Measurements from ENCODE around the gene ESAM. TPM values are rescaled to one million over a fixed set of nuclear protein-coding genes. Genes with fewer than 3 reads are reported as not detected.

The ESAM gene, protein sequence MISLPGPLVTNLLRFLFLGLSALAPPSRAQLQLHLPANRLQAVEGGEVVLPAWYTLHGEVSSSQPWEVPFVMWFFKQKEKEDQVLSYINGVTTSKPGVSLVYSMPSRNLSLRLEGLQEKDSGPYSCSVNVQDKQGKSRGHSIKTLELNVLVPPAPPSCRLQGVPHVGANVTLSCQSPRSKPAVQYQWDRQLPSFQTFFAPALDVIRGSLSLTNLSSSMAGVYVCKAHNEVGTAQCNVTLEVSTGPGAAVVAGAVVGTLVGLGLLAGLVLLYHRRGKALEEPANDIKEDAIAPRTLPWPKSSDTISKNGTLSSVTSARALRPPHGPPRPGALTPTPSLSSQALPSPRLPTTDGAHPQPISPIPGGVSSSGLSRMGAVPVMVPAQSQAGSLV
- total RNA-seq (100 to 1,000 TPM in 1 of 2 donors, 10 to 100 TPM in 1; 95.1 to 182 TPM), polyA plus RNA-seq (100 to 1,000 TPM in 1 of 2 donors, 10 to 100 TPM in 1; 33.2 to 110 TPM)
- long read RNA-seq, donor 1, transcript ESAM-201 (7 exons, 1,826 nt) = major isoform, 565 of 907 reads
- long read RNA-seq, donor 1, transcript ESAM-205 (4 exons, 2,336 nt) = minor isoform, 17 of 907 reads
- long read RNA-seq, donor 1, transcript ESAM-202 (7 exons, 1,833 nt) = minor isoform, 119 of 907 reads
- long read RNA-seq, donor 1, partial matches to known transcripts = 60 of 907 reads
- long read RNA-seq, donor 1, other reads (novel, unspliced or antisense) = 142 of 907 reads
- long read RNA-seq, donor 2, transcript ESAM-201 (7 exons, 1,826 nt) = major isoform, 40 of 110 reads
- long read RNA-seq, donor 2, transcript ESAM-202 (7 exons, 1,833 nt) = minor isoform, 9 of 110 reads
- long read RNA-seq, donor 2, partial matches to known transcripts = 16 of 110 reads
- long read RNA-seq, donor 2, other reads (novel, unspliced or antisense) = 38 of 110 reads

DNA sequence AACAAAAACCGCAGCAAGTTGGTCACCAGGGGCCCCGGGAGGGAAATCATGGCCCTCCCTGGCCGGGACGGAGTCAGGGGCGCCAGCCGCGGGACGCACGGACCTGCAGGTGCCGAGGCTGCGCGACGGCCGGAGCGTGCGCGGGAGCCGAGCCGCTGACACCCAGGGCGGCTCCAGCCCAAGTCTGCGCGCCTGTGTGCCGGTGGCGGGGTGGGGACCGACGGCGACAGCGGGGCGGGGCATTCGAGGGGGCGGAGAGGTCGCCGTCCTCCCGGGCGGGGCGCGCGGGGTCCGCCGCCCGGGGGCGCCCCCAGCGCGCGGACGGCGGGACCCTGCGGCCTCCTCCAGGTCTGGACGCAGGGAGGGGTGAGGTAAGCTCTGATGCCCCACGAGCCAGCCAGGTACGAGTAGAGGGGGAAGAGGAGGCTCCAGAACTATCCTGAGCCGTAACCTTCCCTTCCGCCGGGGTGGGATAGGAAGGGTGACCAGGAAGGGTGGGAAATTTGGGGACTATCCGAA lies at the start of gene ESAM:
TSS of gene ESAM (minus strand) at position 186 of the 519 bp plus-strand sequence. CDS start at position 50, 136 bp downstream.
- Histone ChIP-seq H3K27me3 (ENCODE audit: control insufficient read depth in 1 of 2, insufficient read depth in 2 of 2, low read length in 1 of 2) (no peaks in the 10 kb centered on the region), H3K27ac (ENCODE audit: low read depth in 1 of 2, low read length in 2 of 2) (peak within 1 kb of the TSS; percentile 32 to 34), H3K4me3 (ENCODE audit: low read length in 2 of 2) (peak within 1 kb of the TSS; percentile 57 to 68), H3K4me1 (ENCODE audit: control insufficient read depth in 1 of 2, insufficient read depth in 2 of 2, low read length in 2 of 2) (no peaks in the 10 kb centered on the region), H3K36me3 (ENCODE audit: control insufficient read depth in 1 of 2, insufficient read depth in 2 of 2, low read length in 1 of 2) (peaks cover 0 to 5% of the 10 kb centered on the region in 2 donors), H3K9me3 (ENCODE audit: control insufficient read depth, low read length) (no peaks in the 10 kb centered on the region)
- 1% methylated on average over 53 to 55 of the region's 55 CpGs for whole genome bisulfite sequencing, 2 donors
- DNase-seq = peak; percentile 75 to 92
- peak; percentile 74 for ATAC-seq (ENCODE audit: low FRiP score)
- intact Hi-C loops (cut with DNase I) = loop anchor here (2.0 to 10.0 kb wide), 5 partner anchors 35 to 93 kb away; partner anchors contain the start of gene MSANTD2 (in 1 of the 2)

GRCh38 chr11:124811399-124812125 lies 49.5 kb upstream of the ESAM start:
- intact Hi-C loops (cut with DNase I) = no loop called here
- DNase-seq (no peak), ATAC-seq (ENCODE audit: low FRiP score) (no peak)
- peaks cover 0 to 1% of the 10 kb centered on the region in 2 donors for H3K27me3 ChIP-seq (ENCODE audit: control insufficient read depth in 1 of 2, insufficient read depth in 2 of 2, low read length in 1 of 2)
- no peaks in the 10 kb centered on the region for H3K4me1 ChIP-seq (ENCODE audit: control insufficient read depth in 1 of 2, insufficient read depth in 2 of 2, low read length in 2 of 2)
- no peaks in the 10 kb centered on the region for H3K9me3 ChIP-seq (ENCODE audit: control insufficient read depth, low read length)
- H3K27ac ChIP-seq (ENCODE audit: low read depth in 1 of 2, low read length in 2 of 2) = no peak overlapping the region
- no peaks in the 10 kb centered on the region for H3K36me3 ChIP-seq (ENCODE audit: control insufficient read depth in 1 of 2, insufficient read depth in 2 of 2, low read length in 1 of 2)
- 82 to 83% methylated on average over 10 of the region's 10 CpGs for WGBS, 2 donors
- H3K4me3 ChIP-seq (ENCODE audit: low read length in 2 of 2) = no peak overlapping the region

DNA sequence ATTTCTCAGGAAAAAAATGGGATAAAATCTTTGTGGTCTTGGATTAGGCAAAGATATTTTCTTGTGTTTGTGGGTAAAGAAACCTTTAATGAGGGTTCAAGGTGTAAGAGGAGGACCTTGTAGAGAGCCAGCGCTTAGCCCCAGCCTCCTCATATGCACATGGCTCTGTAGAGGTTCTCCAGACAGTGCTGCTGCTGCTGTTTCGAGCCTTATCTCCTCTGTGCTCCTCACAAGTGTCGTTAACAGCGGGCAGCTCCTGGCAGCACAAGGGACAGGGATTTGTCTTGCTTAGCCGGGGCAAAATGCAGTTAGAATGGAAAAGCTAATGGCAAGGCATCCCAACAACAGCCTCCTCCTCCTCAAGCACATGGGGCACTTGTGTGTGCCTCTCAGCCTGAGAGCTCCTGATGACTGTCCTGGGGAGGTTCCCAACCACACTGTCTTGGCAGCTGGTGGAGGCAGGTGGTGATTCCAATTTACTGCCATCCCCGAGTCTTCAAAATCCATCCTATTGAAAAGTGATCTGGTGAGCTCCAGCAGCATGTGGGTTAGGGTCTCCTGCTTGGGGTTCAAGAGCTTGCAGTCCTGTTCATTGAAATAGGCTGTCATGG lies 45.7 kb upstream of the ESAM start:
- intact Hi-C loops (cut with DNase I) = no loop called here
- Histone ChIP-seq H3K36me3 (ENCODE audit: control insufficient read depth in 1 of 2, insufficient read depth in 2 of 2, low read length in 1 of 2) (no peaks in the 10 kb centered on the region), H3K9me3 (ENCODE audit: control insufficient read depth, low read length) (no peaks in the 10 kb centered on the region), H3K4me1 (ENCODE audit: control insufficient read depth in 1 of 2, insufficient read depth in 2 of 2, low read length in 2 of 2) (no peaks in the 10 kb centered on the region), H3K4me3 (ENCODE audit: low read length in 2 of 2) (no peak overlapping the region), H3K27ac (ENCODE audit: low read depth in 1 of 2, low read length in 2 of 2) (no peak overlapping the region), H3K27me3 (ENCODE audit: control insufficient read depth in 1 of 2, insufficient read depth in 2 of 2, low read length in 1 of 2) (peaks cover 0 to 1% of the 10 kb centered on the region in 2 donors)
- ATAC-seq (ENCODE audit: low FRiP score) (no peak), DNase-seq (no peak)
- 87% methylated on average over 6 of the region's 6 CpGs for WGBS, 2 donors

DNA sequence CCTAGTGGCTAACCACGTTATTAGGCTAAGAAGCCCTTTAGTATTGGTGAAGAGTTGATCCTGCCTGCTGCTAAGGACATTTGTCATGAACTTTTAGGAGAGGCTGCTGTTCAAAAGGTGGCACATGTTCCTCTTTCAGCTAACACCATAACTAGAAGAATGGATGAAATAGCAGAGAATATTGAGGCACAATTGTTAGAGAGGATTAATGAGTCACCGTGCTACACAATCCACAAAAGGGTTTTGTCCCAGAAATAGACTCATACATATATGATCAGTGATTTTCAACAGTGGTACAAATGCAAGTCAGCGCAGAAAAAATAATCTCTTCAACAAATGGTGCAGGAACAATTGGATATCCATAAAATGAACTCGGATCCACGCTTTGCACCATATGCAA lies 45.1 kb upstream of the ESAM start:
- 95 to 96% methylated on average over 5 of the region's 5 CpGs for WGBS, 2 donors
- Histone ChIP-seq H3K9me3 (ENCODE audit: control insufficient read depth, low read length) (no peaks in the 10 kb centered on the region), H3K27ac (ENCODE audit: low read depth in 1 of 2, low read length in 2 of 2) (no peak overlapping the region), H3K36me3 (ENCODE audit: control insufficient read depth in 1 of 2, insufficient read depth in 2 of 2, low read length in 1 of 2) (no peaks in the 10 kb centered on the region), H3K4me3 (ENCODE audit: low read length in 2 of 2) (no peak overlapping the region), H3K27me3 (ENCODE audit: control insufficient read depth in 1 of 2, insufficient read depth in 2 of 2, low read length in 1 of 2) (peaks cover 0 to 1% of the 10 kb centered on the region in 2 donors), H3K4me1 (ENCODE audit: control insufficient read depth in 1 of 2, insufficient read depth in 2 of 2, low read length in 2 of 2) (no peaks in the 10 kb centered on the region)
- DNase-seq (no peak), ATAC-seq (ENCODE audit: low FRiP score) (no peak)
- intact Hi-C loops (cut with DNase I) = no loop called here

- no peaks in the 10 kb centered on the region for H3K9me3 ChIP-seq (ENCODE audit: control insufficient read depth, low read length)
- DNase-seq (no peak), ATAC-seq (ENCODE audit: low FRiP score) (no peak)
- 85 to 88% methylated on average over 3 of the region's 3 CpGs for WGBS, 2 donors
- intact Hi-C loops (cut with DNase I) = loop anchor here (5.0 kb wide), 1 partner anchor 32 kb away; no protein-coding TSS in a partner anchor
- H3K27me3 ChIP-seq (ENCODE audit: control insufficient read depth in 1 of 2, insufficient read depth in 2 of 2, low read length in 1 of 2) = no peaks in the 10 kb centered on the region
- H3K4me3 ChIP-seq (ENCODE audit: low read length in 2 of 2) = no peak overlapping the region
- H3K4me1 ChIP-seq (ENCODE audit: control insufficient read depth in 1 of 2, insufficient read depth in 2 of 2, low read length in 2 of 2) = peaks cover 0 to 1% of the 10 kb centered on the region in 2 donors
- no peak overlapping the region for H3K27ac ChIP-seq (ENCODE audit: low read depth in 1 of 2, low read length in 2 of 2)
- H3K36me3 ChIP-seq (ENCODE audit: control insufficient read depth in 1 of 2, insufficient read depth in 2 of 2, low read length in 1 of 2) = no peaks in the 10 kb centered on the region
Observed at GRCh38 chr11:124804884-124805283, 42.8 kb upstream of the ESAM start.

DNA sequence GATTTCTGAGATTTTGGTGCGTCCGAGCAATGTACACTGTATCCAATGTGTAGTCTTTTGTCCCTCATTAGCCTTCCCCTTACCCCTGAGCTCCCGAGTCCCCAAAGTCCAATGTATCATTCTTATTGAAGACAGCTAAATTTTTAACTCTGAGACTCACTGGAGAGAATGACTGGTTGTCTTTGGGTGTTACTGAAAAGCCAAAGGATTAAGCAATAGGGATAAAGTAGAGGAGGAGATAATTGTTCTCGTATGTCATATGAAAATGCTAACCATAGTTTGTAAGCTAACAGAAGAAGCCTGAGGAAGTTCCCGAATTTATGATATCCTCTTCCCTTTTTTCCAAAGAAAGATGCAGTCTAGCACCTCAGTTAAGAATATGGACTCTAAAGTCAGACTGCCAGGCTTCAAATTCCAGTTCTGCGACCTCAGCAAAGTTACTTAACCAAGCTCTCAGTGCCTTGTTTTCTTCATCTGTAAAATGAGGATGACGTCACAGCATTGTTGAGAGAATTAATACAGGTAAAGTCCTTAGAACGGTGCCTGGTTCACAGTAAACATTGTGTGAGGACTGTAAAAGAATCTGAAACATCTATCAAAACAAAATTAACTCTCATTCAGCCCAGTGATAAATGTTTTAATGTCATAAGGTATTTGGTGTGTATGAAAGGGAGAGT lies 39.7 kb upstream of the ESAM start:
- Histone ChIP-seq H3K27ac (ENCODE audit: low read depth in 1 of 2, low read length in 2 of 2) (no peak overlapping the region), H3K27me3 (ENCODE audit: control insufficient read depth in 1 of 2, insufficient read depth in 2 of 2, low read length in 1 of 2) (no peaks in the 10 kb centered on the region), H3K9me3 (ENCODE audit: control insufficient read depth, low read length) (no peaks in the 10 kb centered on the region), H3K4me1 (ENCODE audit: control insufficient read depth in 1 of 2, insufficient read depth in 2 of 2, low read length in 2 of 2) (peaks cover 1 to 6% of the 10 kb centered on the region in 2 donors), H3K36me3 (ENCODE audit: control insufficient read depth in 1 of 2, insufficient read depth in 2 of 2, low read length in 1 of 2) (no peaks in the 10 kb centered on the region), H3K4me3 (ENCODE audit: low read length in 2 of 2) (no peak overlapping the region)
- ATAC-seq (ENCODE audit: low FRiP score) (no peak), DNase-seq (no peak)
- intact Hi-C loops (cut with DNase I) = loop anchor here (2.0 to 5.0 kb wide), 2 partner anchors 36 to 39 kb away; partner anchors contain the start of gene ESAM (in 1 of the 2)
- 70 to 74% methylated on average over 8 of the region's 8 CpGs for WGBS, 2 donors

- H3K27ac ChIP-seq (ENCODE audit: low read depth in 1 of 2, low read length in 2 of 2) = peak overlapping the region; percentile 52 to 77
- peak; percentile 59 for ATAC-seq (ENCODE audit: low FRiP score)
- 1% methylated on average over 8 of the region's 8 CpGs for WGBS, 2 donors
Observed at GRCh38 chr11:124801014-124801413, 38.9 kb upstream of the ESAM start.

More at GRCh38 chr11:124801014-124801413, 38.9 kb upstream of the ESAM start:
- H3K27me3 ChIP-seq (ENCODE audit: control insufficient read depth in 1 of 2, insufficient read depth in 2 of 2, low read length in 1 of 2) = no peaks in the 10 kb centered on the region
- intact Hi-C loops (cut with DNase I) = loop anchor here (2.0 to 5.0 kb wide), 2 partner anchors 36 to 38 kb away; partner anchors contain the start of gene ESAM (in 1 of the 2)
- H3K9me3 ChIP-seq (ENCODE audit: control insufficient read depth, low read length) = no peaks in the 10 kb centered on the region
- no peaks in the 10 kb centered on the region for H3K36me3 ChIP-seq (ENCODE audit: control insufficient read depth in 1 of 2, insufficient read depth in 2 of 2, low read length in 1 of 2)
- peaks cover 1 to 6% of the 10 kb centered on the region in 2 donors for H3K4me1 ChIP-seq (ENCODE audit: control insufficient read depth in 1 of 2, insufficient read depth in 2 of 2, low read length in 2 of 2)
- DNase-seq = no peak
- peak overlapping the region; percentile 95 to 97 for H3K4me3 ChIP-seq (ENCODE audit: low read length in 2 of 2)
